HG03469 (cell line): Measurements from ENCODE around the gene CLTCL1.

Experiments used
- ATAC-seq: cut with Tn5 transposase; IDR thresholded peaks from one replicate; pipeline ENCODE4 v1.9.1; 2021; ENCODE audit warnings: mild to moderate bottlenecking, moderate library complexity, moderate number of reproducible peaks; ENCODE audit not compliant: unreplicated experiment

CLTCL1 gene

DNA sequence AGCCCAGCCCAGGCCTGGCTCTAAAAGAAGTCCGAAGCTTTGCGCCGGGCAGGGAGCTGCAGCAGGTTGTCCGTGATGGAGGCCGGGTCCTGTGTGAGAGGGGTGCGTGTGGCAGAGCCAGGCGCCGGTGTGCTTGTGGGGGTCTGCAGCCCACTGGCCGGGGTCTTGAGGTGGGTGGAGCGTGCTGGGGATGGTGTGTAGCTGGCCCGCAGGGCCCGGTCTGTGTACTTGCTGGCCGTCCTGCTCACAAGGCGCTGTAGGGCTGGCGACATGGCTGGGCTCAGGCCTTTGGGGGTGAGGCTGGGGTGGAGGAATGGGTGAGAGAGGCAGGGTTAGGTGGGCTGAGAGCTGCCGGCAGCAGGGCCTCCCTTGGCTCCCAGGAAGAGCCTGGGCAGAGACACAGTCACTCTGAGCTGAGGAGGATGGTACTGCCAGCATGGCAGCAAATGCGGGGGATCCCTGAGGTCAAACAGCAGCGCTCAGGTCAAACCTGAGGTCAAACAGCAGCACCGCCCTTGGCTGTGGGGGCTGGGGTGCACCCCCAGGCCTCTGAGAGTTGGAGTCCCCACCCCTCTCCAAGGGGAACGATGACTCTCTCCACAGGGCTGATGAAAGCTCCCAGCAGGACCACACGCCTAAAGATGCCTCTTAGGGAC is 157.2 kb downstream of the CLTCL1 start:
- ATAC-seq = no peak

DNA sequence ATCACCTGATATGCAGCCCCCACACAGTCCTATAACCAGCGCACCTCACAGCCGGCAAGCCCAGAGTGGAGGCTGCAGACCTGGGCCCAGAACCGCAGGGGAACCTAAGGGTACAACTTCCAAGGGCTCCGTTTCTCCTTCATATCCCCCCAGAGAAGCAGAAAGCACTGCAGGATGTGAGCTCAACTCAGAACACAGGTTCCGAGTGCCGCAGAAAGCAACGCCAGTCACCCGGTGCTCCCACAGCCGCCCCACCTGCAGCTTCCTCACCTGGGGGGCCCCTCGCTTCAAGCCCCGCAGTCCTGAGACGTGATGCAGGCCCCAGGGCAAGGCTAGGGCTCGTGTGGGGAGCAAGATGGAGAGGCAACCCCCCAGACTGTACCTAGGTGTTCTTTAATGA is 158.0 kb downstream of the CLTCL1 start:
- ATAC-seq = no peak

DNA sequence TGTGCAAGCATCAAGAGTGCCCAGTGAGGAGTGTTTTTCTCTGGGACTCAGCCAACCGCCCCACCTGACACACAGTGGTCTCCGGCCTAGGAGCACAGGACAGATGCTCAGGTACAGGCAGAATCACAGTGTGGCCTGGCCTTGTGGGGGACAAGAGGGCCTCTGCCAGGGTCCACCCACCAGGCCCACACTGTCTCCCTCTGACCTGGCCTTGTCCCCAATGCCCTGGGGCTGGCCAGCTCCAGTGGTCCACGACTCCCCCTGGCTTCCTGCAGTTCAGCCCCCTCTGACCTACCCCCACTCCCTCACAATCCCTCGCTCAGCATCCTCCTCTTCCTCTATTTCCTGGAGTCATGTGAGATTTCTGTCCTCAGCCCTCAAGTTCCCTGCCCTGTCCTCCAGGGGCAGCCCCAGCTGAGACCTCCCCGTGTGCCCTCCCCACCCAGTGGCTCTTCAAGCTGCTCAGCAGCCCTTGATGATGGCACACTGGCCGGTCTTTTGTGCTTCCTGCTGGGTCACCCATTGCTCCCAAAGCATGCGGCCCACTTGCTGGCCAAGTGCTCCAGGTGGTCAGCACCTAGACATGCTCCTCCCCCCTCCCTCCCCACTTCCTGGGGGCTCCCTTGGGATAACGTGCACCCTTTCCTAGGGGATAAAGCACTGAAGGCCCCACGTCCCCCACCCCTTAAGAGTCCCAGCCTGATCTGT is 158.7 kb downstream of the CLTCL1 start:
- no peak for ATAC-seq

DNA sequence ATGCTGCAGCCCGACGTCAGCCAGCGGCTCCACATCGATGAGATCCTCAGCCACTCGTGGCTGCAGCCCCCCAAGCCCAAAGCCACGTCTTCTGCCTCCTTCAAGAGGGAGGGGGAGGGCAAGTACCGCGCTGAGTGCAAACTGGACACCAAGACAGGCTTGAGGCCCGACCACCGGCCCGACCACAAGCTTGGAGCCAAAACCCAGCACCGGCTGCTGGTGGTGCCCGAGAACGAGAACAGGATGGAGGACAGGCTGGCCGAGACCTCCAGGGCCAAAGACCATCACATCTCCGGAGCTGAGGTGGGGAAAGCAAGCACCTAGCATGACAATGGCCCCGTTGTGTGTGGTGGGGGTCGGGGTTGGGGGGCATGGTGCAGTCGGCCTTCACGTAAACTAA is 159.4 kb downstream of the CLTCL1 start:
- ATAC-seq = no peak

DNA sequence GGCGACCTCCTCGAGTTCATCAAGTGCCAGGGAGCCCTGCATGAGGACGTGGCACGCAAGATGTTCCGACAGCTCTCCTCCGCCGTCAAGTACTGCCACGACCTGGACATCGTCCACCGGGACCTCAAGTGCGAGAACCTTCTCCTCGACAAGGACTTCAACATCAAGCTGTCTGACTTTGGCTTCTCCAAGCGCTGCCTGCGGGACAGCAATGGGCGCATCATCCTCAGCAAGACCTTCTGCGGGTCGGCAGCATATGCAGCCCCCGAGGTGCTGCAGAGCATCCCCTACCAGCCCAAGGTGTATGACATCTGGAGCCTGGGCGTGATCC is 159.9 kb downstream of the CLTCL1 start:
- ATAC-seq = no peak

DNA sequence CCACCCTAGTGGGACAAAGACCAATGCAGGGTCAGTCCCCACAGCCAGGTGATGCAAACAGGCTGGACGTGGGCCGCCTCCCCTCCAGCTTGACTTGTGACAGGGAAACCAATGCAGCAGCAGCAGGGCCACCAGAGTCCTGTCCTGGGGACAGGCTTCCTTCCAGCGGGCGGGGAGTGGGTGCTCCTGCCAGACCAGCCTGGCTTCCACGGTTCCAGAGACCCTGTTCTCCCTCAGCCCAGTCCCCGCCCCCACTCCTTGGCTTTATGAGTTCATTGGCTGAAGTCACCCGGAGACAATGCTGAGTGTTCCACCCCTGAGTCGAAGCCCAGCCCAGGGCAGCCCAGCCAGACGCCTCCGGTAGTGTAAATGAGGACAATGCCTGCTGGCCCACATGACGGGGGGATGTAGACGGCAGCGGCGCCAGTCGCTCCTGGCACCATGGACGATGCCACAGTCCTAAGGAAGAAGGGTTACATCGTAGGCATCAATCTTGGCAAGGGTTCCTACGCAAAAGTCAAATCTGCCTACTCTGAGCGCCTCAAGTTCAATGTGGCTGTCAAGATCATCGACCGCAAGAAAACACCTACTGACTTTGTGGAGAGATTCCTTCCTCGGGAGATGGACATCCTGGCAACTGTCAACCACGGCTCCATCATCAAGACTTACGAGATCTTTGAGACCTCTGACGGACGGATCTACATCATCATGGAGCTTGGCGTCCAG is 160.4 kb downstream of the CLTCL1 start, which contains the start of gene TSSK2:
TSSK2 (plus strand) TSS at position 350 of the 726 bp plus-strand sequence; CDS start at position 442, 92 bp downstream.
- ATAC-seq = no peak

DNA sequence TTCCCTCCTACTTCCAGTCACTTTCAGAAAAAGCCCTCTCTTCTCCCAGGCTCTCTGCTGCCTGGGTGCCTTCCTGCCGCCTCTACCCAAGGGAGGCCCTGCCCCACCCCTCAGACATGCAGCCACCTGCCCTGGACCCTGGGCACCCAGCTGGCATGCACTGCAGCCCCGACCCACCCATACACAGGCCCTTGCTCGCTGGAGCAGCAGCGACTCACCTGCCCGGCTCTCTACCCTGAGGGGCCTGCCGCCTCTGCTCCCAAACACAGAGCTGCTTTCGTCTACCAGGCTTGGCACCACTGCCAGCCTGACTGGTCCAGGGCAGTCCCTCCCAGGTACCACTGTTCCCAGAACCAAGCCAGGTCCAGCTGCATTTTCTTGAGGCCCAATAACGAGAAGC is 161.6 kb downstream of the CLTCL1 start:
- ATAC-seq = no peak
